Tibial nerve (tissue), 4 donors: Measurements from ENCODE around the gene KCNAB2.

Experiments used
- CTCF ChIP-seq, 5 experiments: fragments of 200-600 bp in 3 of 5; fragments of 450-650 bp in 2 of 5; sonication (generic) in 3 of 5; IDR thresholded peaks; one replicate each; pipeline ENCODE4 v1.5.1; 2016 to 2019; ENCODE audit warnings: antibody characterized with exemption in 5 of 5, mild to moderate bottlenecking in 3 of 5, moderate library complexity in 2 of 5
- EP300 ChIP-seq, 2 donors: sonication (generic); formaldehyde crosslinking; IDR thresholded peaks; one replicate each; pipeline ENCODE4 v1.6.1; 2017; ENCODE audit warnings: antibody characterized with exemption in 2 of 2, mild to moderate bottlenecking in 1 of 2
- POLR2A ChIP-seq, 2 donors: fragments of 450-650 bp; IDR thresholded peaks; one replicate each; pipeline ENCODE4 v1.6.1; 2017; ENCODE audit warnings: antibody characterized with exemption in 2 of 2, mild to moderate bottlenecking in 2 of 2, moderate library complexity in 2 of 2

GRCh38 chr1:6022193-6022592, 23.5 kb upstream of the KCNAB2 start:
- TF ChIP-seq CTCF (IDR thresholded peaks at IDR 0.05), result no peak
- no peak for TF ChIP-seq POLR2A (IDR thresholded peaks at IDR 0.05)
- TF ChIP-seq EP300 (IDR thresholded peaks at IDR 0.05), result no peak
